Measurements from ENCODE around the gene GRB2. TPM values are rescaled to one million over a fixed set of nuclear protein-coding genes. Genes with fewer than 3 reads are reported as not detected.
"Not testable (repeated sequence)": the region's sequence is repeated elsewhere in the genome, so short reads cannot be mapped to it uniquely, and the experiment has no call there.

GRB2 gene
- total and polyA plus RNA-seq, 2 donors (not counting 1 experiment from before 2014, with no cell fraction given) = 114 to 219 TPM

DNA sequence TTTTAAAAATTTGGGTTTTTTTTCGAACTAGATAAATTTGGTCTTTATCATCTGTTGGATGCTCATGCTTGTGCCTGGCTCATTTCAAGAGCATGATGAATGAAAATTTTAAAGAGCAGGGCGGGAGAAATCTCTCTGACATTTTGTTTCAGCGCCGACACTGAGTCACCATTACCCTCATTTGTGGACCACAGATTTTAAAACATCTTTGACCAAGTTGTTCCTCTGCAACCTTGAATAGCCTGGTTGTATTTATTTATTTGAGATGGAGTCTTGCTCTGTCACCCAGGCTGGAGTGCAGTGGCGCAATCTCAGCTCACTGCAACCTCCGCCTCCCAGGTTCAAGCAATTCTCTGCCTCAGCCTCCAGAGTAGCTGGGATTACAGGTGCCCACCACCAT lies 29.0 kb upstream of the GRB2 start:
- H3K79me2 ChIP-seq (ENCODE audit: control insufficient read depth, insufficient read depth, low read length); H3K4me1 ChIP-seq (ENCODE audit: control insufficient read depth in 2 of 2, insufficient read depth in 2 of 2, low read length in 2 of 2); H2AFZ ChIP-seq (ENCODE audit: insufficient read depth, low read depth, low read length, poor library complexity, severe bottlenecking); H3K4me2 ChIP-seq (replicated peaks; ENCODE audit: low read depth, low read length, poor library complexity, severe bottlenecking); H3K4me3 Mint-ChIP-seq; POLR2A ChIA-PET; intact Hi-C loops (cut with micrococcal nuclease); H3K27ac ChIP-seq (ENCODE audit: low read length in 2 of 2); H3K9me3 Mint-ChIP-seq (ENCODE audit: insufficient read depth); H3K4me3 ChIP-seq (ENCODE audit: control extremely low read depth in 1 of 5, extremely low read depth in 1 of 5, insufficient read depth in 1 of 5, low read depth in 2 of 5, low read length in 4 of 5); H3K4me1 Mint-ChIP-seq; H3K9me3 ChIP-seq (ENCODE audit: control extremely low read depth in 1 of 3, control insufficient read depth in 2 of 3, insufficient read depth in 1 of 3, low read length in 2 of 3); H3K9ac ChIP-seq (ENCODE audit: low read length); H3K27me3 ChIP-seq (replicated peaks in 1 of 4; ENCODE audit: control extremely low read depth in 1 of 4, control insufficient read depth in 3 of 4, insufficient read depth in 4 of 4, low read length in 3 of 4); H3K27ac Mint-ChIP-seq; DNase-seq; H3K36me3 ChIP-seq (replicated peaks in 1 of 2; ENCODE audit: control extremely low read depth in 1 of 2, control insufficient read depth in 1 of 2, extremely low read depth in 1 of 2, insufficient read depth in 2 of 2, low read length in 1 of 2); ATAC-seq (ENCODE audit: low read depth); H4K20me1 ChIP-seq (ENCODE audit: control insufficient read depth, insufficient read depth, low read length, poor library complexity, severe bottlenecking): not testable (repeated sequence)
- CTCF ChIA-PET = interaction anchor here (1.7 kb wide), 1 partner anchor 199 kb away, joined by 3 read pairs; the partner anchor contains the start of gene SMIM5
- WGBS (ENCODE audit: insufficient coverage) = 100% methylated on average over 1 of the region's 6 CpGs
- H3K27me3 Mint-ChIP-seq = peaks cover 19% of the 10 kb centered on the region

GRCh38 chr17:75433218-75433783 lies 27.8 kb upstream of the GRB2 start:
- Histone ChIP-seq H3K79me2 (ENCODE audit: control insufficient read depth, insufficient read depth, low read length) (no peaks in the 10 kb centered on the region), H3K9me3 (ENCODE audit: control extremely low read depth in 1 of 3, control insufficient read depth in 2 of 3, insufficient read depth in 1 of 3, low read length in 2 of 3) (no peaks in the 10 kb centered on the region), H3K27me3 (replicated peaks in 1 of 4; ENCODE audit: control extremely low read depth in 1 of 4, control insufficient read depth in 3 of 4, insufficient read depth in 4 of 4, low read length in 3 of 4) (peaks cover 0 to 4% (median 0%) of the 10 kb centered on the region in 4 experiments), H3K36me3 (replicated peaks in 1 of 2; ENCODE audit: control extremely low read depth in 1 of 2, control insufficient read depth in 1 of 2, extremely low read depth in 1 of 2, insufficient read depth in 2 of 2, low read length in 1 of 2) (no peaks in the 10 kb centered on the region), H3K4me3 (ENCODE audit: control extremely low read depth in 1 of 5, extremely low read depth in 1 of 5, insufficient read depth in 1 of 5, low read depth in 2 of 5, low read length in 4 of 5) (no peak overlapping the region), H3K27ac (ENCODE audit: low read length in 2 of 2) (no peak overlapping the region), H3K4me2 (replicated peaks; ENCODE audit: low read depth, low read length, poor library complexity, severe bottlenecking) (no peak overlapping the region), H4K20me1 (ENCODE audit: control insufficient read depth, insufficient read depth, low read length, poor library complexity, severe bottlenecking) (no peaks in the 10 kb centered on the region), H3K4me1 (ENCODE audit: control insufficient read depth in 2 of 2, insufficient read depth in 2 of 2, low read length in 2 of 2) (no peaks in the 10 kb centered on the region), H2AFZ (ENCODE audit: insufficient read depth, low read depth, low read length, poor library complexity, severe bottlenecking) (no peak overlapping the region), H3K9ac (ENCODE audit: low read length) (no peak overlapping the region)
- DNase-seq = no peak
- TF ChIP-seq CTCF (IDR thresholded peaks at IDR 0.05) (no peak), EZH2 (IDR thresholded peaks at IDR 0.05; ENCODE audit: borderline replicate concordance, insufficient read depth, low read depth, low read length, poor library complexity, severe bottlenecking) (no peak)
- WGBS (ENCODE audit: insufficient coverage) = no CpG with 5 or more reads among the region's 6 CpGs
- no peaks in the 10 kb centered on the region for H3K4me1 Mint-ChIP-seq
- no peak for ATAC-seq (ENCODE audit: low read depth)
- H3K27me3 Mint-ChIP-seq = peaks cover 19% of the 10 kb centered on the region
- ChIA-PET CTCF (interaction anchor here (0.7 kb wide), 1 partner anchor 761 kb away, joined by 4 read pairs; no protein-coding TSS in a partner anchor), POLR2A (interaction anchor here (0.7 kb wide), 3 partner anchors 13 to 255 kb away, joined by 3 to 7 read pairs (median 5); no protein-coding TSS in a partner anchor)
- no peak overlapping the region for H3K27ac Mint-ChIP-seq
- H3K9me3 Mint-ChIP-seq (ENCODE audit: insufficient read depth) = no peaks in the 10 kb centered on the region
- no peak overlapping the region for H3K4me3 Mint-ChIP-seq
- intact Hi-C loops (cut with micrococcal nuclease) = no loop called here

Measured in B cell (primary cell).